Epithelial cell of prostate (primary cell): ENCODE measurements around the gene OFD1.
"Not testable (repeated sequence)": the region's sequence is repeated elsewhere in the genome, so short reads cannot be mapped to it uniquely, and the experiment has no call there.

Experiments
- DNase-seq: peaks from one replicate; pipeline ENCODE4 v3.0.0-alpha.2; 2011; ENCODE audit warnings: low read depth, low spot score
- H3K27ac ChIP-seq: fragments of 450-650 bp; 2 replicates; pipeline ENCODE4 v1.5.1; 2017; ENCODE audit warnings: mild to moderate bottlenecking

OFD1 gene

DNA sequence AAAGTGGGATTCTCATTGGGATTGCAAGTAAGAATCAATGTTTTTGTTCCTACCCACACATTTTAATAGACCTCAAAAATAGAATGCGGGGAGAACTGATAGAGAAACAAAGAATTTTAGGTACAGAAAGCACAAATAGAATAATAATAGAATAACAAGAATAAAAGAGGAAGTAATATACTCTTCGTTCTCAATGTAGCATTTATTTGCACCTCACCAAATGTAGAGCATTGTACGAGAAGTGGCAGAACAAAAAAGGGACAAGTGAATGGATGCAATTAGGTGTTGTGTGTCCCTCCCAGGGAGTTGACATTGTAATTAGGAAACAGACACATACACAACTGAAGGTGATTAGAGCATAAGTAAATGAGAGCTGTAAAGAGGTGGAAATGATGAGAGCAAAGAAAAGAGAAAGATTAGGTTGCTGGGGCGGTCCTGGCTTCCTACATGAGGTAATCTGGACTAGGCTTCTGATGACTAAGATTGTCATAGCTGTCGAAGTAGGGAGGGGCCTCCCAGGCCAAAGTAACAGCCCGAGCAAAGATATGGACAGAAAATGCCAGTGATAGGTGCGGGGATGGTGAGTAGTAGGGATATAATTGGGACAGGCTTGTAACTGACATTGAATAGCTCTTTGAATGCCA lies 35.2 kb upstream of the OFD1 start:
- H3K27ac ChIP-seq, result peak overlapping the region; percentile 32

GRCh38 chrX:13700380-13700779 lies 34.2 kb upstream of the OFD1 start:
- no peak overlapping the region for H3K27ac ChIP-seq
- no peak for DNase-seq

More for the DNA sequence above, 35.2 kb upstream of the OFD1 start:
- DNase-seq, result no peak

- DNase-seq, result no peak
- H3K27ac ChIP-seq, result no peak overlapping the region
These were observed 32.3 kb upstream of the OFD1 start for GRCh38 chrX:13702111-13702789.

DNA sequence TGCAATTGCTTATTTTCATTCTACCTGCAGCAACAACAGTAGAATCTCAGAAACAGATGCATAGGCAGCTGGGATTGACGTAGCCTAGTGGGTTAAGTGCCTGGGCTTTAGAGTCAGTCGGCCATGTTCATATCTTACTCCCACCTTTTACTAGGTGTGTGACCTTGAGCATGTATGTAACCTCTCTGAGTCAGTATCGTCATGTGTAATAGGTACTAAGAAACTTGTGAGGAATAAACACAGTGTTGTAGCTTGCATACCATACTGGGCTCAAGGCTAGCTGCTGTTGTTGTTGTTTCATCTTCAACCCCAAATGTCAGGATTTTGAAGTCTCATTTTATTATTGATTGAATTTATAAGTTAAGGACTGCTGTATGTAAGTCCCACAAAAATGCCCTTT lies 31.4 kb upstream of the OFD1 start:
- DNase-seq, result no peak
- H3K27ac ChIP-seq, result no peak overlapping the region

GRCh38 chrX:13703589-13703988 lies 31.0 kb upstream of the OFD1 start:
- no peak for DNase-seq
- H3K27ac ChIP-seq, result no peak overlapping the region

DNA sequence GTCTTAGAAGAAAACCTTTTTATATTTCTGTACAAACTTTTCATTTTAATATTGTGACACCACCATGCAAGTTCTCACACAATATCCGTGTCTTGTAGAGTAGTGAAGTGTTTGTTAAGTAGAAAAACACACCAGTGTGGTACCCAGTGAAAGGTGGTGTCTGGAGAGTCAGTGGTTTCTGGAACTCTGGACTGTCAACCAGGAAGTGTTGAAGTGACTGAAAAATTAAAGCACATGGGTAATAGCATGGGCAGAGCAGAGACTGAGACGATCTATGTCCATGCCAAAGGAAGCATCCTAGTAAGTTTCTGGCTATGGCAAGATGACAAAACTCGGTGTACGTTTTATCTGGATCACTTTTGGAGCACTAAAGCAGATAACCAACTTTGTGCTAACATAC lies 23.4 kb upstream of the OFD1 start:
- no peak overlapping the region for H3K27ac ChIP-seq
- DNase-seq, result no peak

DNA sequence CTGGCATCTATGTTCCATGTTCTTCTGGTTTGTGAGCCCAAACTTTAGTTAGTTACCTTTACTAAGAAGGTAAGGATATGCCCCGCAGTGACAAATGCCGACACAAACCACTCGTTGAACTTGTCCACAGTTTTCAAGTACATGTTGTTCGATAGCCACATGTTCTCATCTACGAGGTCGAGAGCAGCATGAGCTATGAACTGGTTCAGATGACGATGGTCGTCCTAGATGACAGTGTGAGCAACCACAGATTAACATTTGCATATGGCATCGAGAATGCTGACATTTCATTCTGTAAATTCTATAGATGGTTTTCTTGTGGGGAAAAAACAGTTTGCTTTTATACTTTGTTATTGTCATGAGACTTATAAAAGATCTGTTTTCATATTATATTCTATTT lies 18.1 kb upstream of the OFD1 start:
- DNase-seq, result no peak

GRCh38 chrX:13716905-13717304 lies 17.6 kb upstream of the OFD1 start:
- DNase-seq, result no peak
- no peak overlapping the region for H3K27ac ChIP-seq

More for the DNA sequence above, 18.1 kb upstream of the OFD1 start:
- no peak overlapping the region for H3K27ac ChIP-seq

GRCh38 chrX:13717700-13718472 lies 16.7 kb upstream of the OFD1 start:
- no peak for DNase-seq
- no peak overlapping the region for H3K27ac ChIP-seq

- DNase-seq, result no peak
- H3K27ac ChIP-seq, result no peak overlapping the region
These were observed 15.2 kb upstream of the OFD1 start for GRCh38 chrX:13719192-13719856.

DNA sequence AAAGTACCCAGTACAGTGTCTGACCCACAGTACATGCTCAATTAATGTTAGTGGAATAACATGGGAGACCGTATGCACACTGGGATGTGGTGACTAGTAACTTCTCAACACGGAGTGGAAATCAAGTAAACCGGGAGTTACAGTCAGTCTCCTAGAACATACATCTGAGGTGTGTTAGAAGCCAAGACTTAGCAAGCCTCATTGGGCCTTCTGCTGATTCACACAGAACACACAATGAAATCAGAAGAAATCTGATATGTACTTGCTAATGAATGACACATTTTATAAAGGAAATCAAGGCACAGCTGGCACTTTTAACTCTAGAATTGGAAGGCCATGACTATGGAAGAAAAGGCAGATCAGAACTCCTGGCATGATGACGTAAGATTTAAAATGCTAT lies 13.2 kb upstream of the OFD1 start:
- no peak for DNase-seq
- H3K27ac ChIP-seq, result peak overlapping the region; percentile 19

DNA sequence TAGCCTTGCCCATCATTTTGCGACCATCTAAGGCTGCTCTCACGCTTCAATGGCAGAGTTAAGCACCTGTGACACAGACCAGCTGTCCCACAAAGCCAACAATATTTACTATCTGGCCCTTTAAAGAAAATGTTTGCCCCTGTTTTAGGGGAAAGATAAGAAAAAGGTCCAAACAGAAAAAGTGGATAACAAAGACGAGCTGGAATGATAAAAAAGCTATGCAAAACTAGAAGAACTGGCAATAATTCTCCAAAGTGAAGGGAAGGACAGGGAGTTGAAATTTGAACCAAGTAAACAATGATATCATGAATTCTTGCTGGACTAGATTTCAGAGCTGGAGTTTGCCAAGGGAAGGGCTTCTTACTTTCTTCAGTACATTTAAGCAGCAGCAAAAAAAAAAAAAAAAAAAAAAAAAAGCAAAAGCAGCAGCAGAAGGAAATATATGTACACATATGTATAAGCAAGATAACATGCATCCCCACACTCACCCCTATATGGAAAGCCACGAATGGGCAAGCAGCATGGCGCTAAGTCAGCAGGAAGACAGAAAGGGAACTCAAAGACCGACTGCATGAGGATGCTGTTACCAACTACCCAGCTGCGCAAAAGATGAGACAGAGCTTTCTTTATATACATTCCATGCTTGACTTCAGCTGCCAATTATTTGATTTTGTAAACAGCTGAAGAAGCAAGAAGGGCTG lies 12.6 kb upstream of the OFD1 start:
- H3K27ac ChIP-seq, result peak overlapping the region; percentile 19
- DNase-seq, result no peak

DNA sequence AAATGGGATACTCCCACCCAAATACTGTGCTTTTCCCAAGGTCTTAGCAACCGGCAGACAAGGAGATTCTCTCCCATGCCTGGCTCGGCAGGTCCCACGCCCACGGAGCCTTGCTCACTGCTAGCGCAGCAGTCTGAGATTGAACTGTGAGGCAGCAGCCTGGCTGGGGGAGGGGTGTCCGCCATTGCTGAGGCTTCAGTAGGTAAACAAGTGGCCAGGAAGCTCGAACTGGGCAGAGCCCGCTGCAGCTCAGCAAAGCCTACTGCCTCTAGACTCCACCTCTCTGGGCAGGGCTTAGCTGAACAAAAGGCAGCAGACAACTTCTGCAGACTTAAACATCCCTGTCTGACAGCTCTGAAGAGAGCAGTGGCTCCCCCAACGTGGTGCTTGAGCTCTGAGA lies 9.7 kb upstream of the OFD1 start:
- DNase-seq, H3K27ac ChIP-seq: not testable (repeated sequence)

DNA sequence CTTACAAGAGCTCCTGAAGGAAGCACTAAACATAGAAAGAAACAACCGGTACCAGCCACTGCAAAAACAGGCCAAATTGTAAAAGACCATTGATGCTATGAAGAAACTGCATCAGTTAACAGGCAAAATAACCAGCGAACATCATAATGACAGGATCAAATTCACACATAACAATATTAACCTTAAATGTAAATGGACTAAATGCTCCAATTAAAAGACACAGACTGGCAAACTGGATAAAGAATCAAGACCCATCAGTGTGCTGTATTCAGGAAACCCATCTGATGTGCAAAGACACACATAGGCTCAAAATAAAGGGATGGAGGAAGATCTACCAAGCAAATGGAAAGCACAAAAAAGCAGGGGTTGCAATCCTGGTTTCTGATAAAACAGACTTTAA lies 8.0 kb upstream of the OFD1 start:
- not testable (repeated sequence) for H3K27ac ChIP-seq, DNase-seq

DNA sequence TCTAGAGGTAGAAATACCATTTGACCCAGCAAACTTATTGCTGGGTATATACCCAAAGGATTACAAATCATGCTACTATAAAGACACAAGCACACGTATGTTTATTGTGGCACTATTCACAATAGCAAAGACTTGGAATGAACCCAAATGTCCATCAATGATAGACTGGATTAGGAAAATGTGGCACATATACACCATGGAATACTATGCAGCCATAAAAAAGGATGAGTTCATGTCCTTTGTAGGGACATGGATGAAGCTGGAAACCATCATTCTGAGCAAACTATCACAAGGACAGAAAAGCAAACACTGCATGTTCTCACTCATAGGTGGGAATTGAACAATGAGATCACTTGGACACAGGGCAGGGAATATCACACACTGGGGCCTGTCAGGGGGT lies 4.0 kb upstream of the OFD1 start:
- DNase-seq, H3K27ac ChIP-seq: not testable (repeated sequence)

DNA sequence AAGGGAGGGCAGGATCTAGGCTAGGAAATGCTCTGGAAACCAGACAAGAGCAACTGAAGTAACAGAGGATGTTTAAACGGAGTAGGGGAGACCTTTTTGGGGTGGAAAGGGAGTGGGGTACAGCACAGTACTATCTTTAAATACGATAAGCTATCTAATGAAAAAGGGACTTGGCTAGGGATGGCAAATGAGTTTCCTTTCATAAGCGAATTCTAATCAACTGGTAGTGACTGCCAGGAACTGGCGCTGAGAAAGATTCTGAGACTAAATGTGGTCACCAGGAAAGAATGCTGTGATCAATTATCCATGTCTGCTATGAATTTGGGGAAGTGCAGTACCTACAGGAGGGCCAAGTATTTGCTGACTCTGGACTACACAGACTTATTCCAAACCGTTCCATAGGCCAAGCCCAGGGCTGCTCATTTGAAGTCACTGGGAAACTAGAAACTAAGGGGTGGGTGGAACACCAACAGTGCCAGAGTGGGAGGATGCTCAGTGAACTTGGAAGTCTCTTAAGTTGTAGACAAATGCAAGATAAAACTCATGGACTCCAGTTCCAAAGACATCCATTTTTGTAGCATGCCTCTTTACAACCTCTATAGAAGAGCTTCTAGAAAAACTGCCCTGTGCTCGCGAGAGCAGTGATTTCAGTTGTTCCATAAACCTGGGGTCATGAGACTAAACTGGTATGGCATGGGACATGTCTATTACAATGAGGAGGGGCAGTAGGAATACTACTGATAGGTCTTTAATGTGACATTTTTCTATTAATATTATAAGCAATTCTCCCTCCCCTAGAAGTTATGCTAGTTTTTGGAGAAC lies 2.1 kb upstream of the OFD1 start:
- H3K27ac ChIP-seq, result no peak overlapping the region
- no peak for DNase-seq

DNA sequence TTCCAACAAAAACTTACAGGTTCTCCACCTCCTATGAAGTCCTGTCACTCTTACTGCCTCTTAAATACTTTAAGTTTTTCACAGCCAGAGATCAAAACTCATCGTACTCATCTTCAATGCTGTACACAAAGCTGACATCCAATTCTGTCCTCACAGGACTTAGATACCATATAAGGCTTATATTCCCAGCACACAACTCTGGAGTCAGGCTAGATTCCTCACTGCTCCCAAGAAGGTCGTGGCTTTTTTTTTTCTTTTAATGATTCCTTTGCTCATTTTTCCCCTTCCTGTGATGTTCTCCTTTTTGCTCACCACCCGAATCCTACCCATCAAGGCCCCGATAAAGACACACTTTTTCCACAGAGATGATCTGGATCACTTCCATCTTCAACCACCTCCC lies 1.0 kb upstream of the OFD1 start:
- no peak for DNase-seq
- peak overlapping the region; percentile 92 for H3K27ac ChIP-seq

GRCh38 chrX:13741695-13742094 lies 7.1 kb downstream of the OFD1 start:
- DNase-seq, result no peak
- peak overlapping the region; percentile 11 for H3K27ac ChIP-seq

- no peak for DNase-seq
- no peak overlapping the region for H3K27ac ChIP-seq
These were observed 8.0 kb downstream of the OFD1 start for GRCh38 chrX:13742397-13743176.
